IPS-11a (cell line): ENCODE measurements around the gene FCN2.

Experiments
- H3K4me3 ChIP-seq: one replicate; pipeline ENCODE4 v1.5.1; 2013; ENCODE audit warnings: low read depth, low read length, control low read depth

The FCN2 gene

GRCh38 chr9:134868751-134869553 lies 11.7 kb upstream of the FCN2 start:
- H3K4me3 ChIP-seq, result no peak overlapping the region

GRCh38 chr9:134869554-134870300 lies 10.9 kb upstream of the FCN2 start:
- H3K4me3 ChIP-seq, result no peak overlapping the region

GRCh38 chr9:134870301-134870694 lies 10.3 kb upstream of the FCN2 start:
- no peak overlapping the region for H3K4me3 ChIP-seq

GRCh38 chr9:134870746-134871662 lies 9.6 kb upstream of the FCN2 start:
- H3K4me3 ChIP-seq, result no peak overlapping the region

GRCh38 chr9:134871697-134872340 lies 8.8 kb upstream of the FCN2 start:
- H3K4me3 ChIP-seq, result no peak overlapping the region

- no peak overlapping the region for H3K4me3 ChIP-seq
Measured at GRCh38 chr9:134872482-134873231, 8.0 kb upstream of the FCN2 start.

- H3K4me3 ChIP-seq, result no peak overlapping the region
Measured at GRCh38 chr9:134875371-134875770, 5.2 kb upstream of the FCN2 start.

- no peak overlapping the region for H3K4me3 ChIP-seq
Measured at GRCh38 chr9:134877541-134877940, 3.1 kb upstream of the FCN2 start.

GRCh38 chr9:134879664-134880483 lies 736 bp upstream of the FCN2 start:
- no peak overlapping the region for H3K4me3 ChIP-seq

GRCh38 chr9:134881313-134881670 lies 682 bp downstream of the FCN2 start:
- no peak overlapping the region for H3K4me3 ChIP-seq

- H3K4me3 ChIP-seq, result no peak overlapping the region
Measured at GRCh38 chr9:134882204-134882785, 1.7 kb downstream of the FCN2 start.

- H3K4me3 ChIP-seq, result no peak overlapping the region
Measured at GRCh38 chr9:134883040-134883782, 2.6 kb downstream of the FCN2 start.

- no peak overlapping the region for H3K4me3 ChIP-seq
Measured at GRCh38 chr9:134884492-134884891, 3.9 kb downstream of the FCN2 start.

- H3K4me3 ChIP-seq, result no peak overlapping the region
Measured at GRCh38 chr9:134885001-134885678, 4.5 kb downstream of the FCN2 start.

- no peak overlapping the region for H3K4me3 ChIP-seq
Measured at GRCh38 chr9:134885679-134886412, 5.2 kb downstream of the FCN2 start.

GRCh38 chr9:134886413-134886913 lies 5.9 kb downstream of the FCN2 start:
- H3K4me3 ChIP-seq, result no peak overlapping the region

GRCh38 chr9:134887219-134887618 lies 6.6 kb downstream of the FCN2 start:
- H3K4me3 ChIP-seq, result no peak overlapping the region
